Trophoblast cell (in vitro differentiated cells and primary cell): ENCODE results near the gene LRFN2.

ENCODE experiments used
- DNase-seq, 2 donors: peaks; one replicate each; pipeline ENCODE4 v3.0.0-alpha.2; 2016
- H2AFZ ChIP-seq: 2 replicates; pipeline ENCODE4 v1.6.1; 2013; ENCODE audit warnings: low read length, moderate library complexity, mild to moderate bottlenecking; ENCODE audit not compliant: insufficient read depth, poor library complexity
- H2AK5ac ChIP-seq: 2 replicates; pipeline ENCODE4 v1.6.1; 2013; ENCODE audit warnings: mild to moderate bottlenecking, low read length
- H2BK120ac ChIP-seq: 2 replicates; pipeline ENCODE4 v1.6.1; 2013; ENCODE audit warnings: low read length, mild to moderate bottlenecking, moderate library complexity; ENCODE audit not compliant: insufficient read depth, poor library complexity
- H2BK12ac ChIP-seq: 2 replicates; pipeline ENCODE4 v1.6.1; 2013; ENCODE audit warnings: mild to moderate bottlenecking, low read length, moderate library complexity
- H2BK5ac ChIP-seq: 2 replicates; pipeline ENCODE4 v1.6.1; 2013; ENCODE audit warnings: low read length, low read depth, moderate library complexity, mild to moderate bottlenecking; ENCODE audit not compliant: poor library complexity
- H3K14ac ChIP-seq: 2 replicates; pipeline ENCODE4 v1.6.1; 2013; ENCODE audit warnings: mild to moderate bottlenecking, low read length
- H3K18ac ChIP-seq: 2 replicates; pipeline ENCODE4 v1.6.1; 2013; ENCODE audit warnings: mild to moderate bottlenecking, low read length
- H3K23ac ChIP-seq: 2 replicates; pipeline ENCODE4 v1.6.1; 2013; ENCODE audit warnings: low read length
- H3K27ac ChIP-seq: 2 replicates; pipeline ENCODE4 v1.5.1; 2013; ENCODE audit warnings: low read depth, mild to moderate bottlenecking, inconsistent platforms, low read length, moderate library complexity
- H3K27me3 ChIP-seq: 2 replicates; pipeline ENCODE4 v1.6.1; 2013; ENCODE audit warnings: inconsistent platforms, mild to moderate bottlenecking, low read length, moderate library complexity; ENCODE audit not compliant: insufficient read depth
- H3K36me3 ChIP-seq, 2 experiments: 1 replicate in 1 of 2; 2 replicates in 1 of 2; pipeline ENCODE4 v1.6.1; 2013; ENCODE audit warnings: low read length in 2 of 2, mild to moderate bottlenecking in 2 of 2, moderate library complexity in 1 of 2; ENCODE audit not compliant: insufficient read depth in 2 of 2, control insufficient read depth in 1 of 2
- H3K4ac ChIP-seq: 2 replicates; pipeline ENCODE4 v1.6.1; 2013; ENCODE audit warnings: low read depth, mild to moderate bottlenecking, low read length, moderate library complexity
- H3K4me1 ChIP-seq, 2 experiments: 1 replicate in 1 of 2; 2 replicates in 1 of 2; pipeline ENCODE4 v1.6.1; 2013; ENCODE audit warnings: low read length in 2 of 2, mild to moderate bottlenecking in 2 of 2, moderate library complexity in 1 of 2; ENCODE audit not compliant: insufficient read depth in 2 of 2, control insufficient read depth in 1 of 2
- H3K4me2 ChIP-seq: 2 replicates; pipeline ENCODE4 v1.6.1; 2013; ENCODE audit warnings: inconsistent platforms, mild to moderate bottlenecking, low read length, moderate library complexity
- H3K4me3 ChIP-seq: 2 replicates; pipeline ENCODE4 v1.5.1; 2013; ENCODE audit warnings: mild to moderate bottlenecking, low read depth, low read length, inconsistent platforms
- H3K79me1 ChIP-seq: one replicate; pipeline ENCODE4 v1.6.1; 2013; ENCODE audit warnings: low read length
- H3K79me2 ChIP-seq: 2 replicates; pipeline ENCODE4 v1.6.1; 2013; ENCODE audit warnings: low read length, mild to moderate bottlenecking; ENCODE audit not compliant: control insufficient read depth, insufficient read depth, poor library complexity
- H3K9ac ChIP-seq: 2 replicates; pipeline ENCODE4 v1.6.1; 2013; ENCODE audit warnings: mild to moderate bottlenecking, low read length
- H3K9me3 ChIP-seq: 2 replicates; pipeline ENCODE4 v1.6.1; 2013; ENCODE audit warnings: low read depth, mild to moderate bottlenecking, control low read depth, inconsistent platforms, low read length; ENCODE audit not compliant: insufficient read depth
- H4K12ac ChIP-seq: 2 replicates; pipeline ENCODE4 v1.6.1; 2013; ENCODE audit warnings: low read depth, mild to moderate bottlenecking, low read length, moderate library complexity
- H4K8ac ChIP-seq: 2 replicates; pipeline ENCODE4 v1.6.1; 2013; ENCODE audit warnings: low read depth, mild to moderate bottlenecking, low read length, moderate library complexity
- H4K91ac ChIP-seq: one replicate; pipeline ENCODE4 v1.6.1; 2013; ENCODE audit warnings: low read depth, mild to moderate bottlenecking, low read length, moderate library complexity
- WGBS: extraction: QIAGEN DNeasy Blood & Tissue Kit; methylation state at CpG from one replicate; pipeline ENCODE4 v1.1.7; 2013; ENCODE audit warnings: missing lambda C conversion rate; ENCODE audit not compliant: insufficient read length, insufficient coverage; ENCODE audit errors: extremely low coverage; 5-methylcytosine and 5-hydroxymethylcytosine counted together

LRFN2 gene

GRCh38 chr6:40391086-40391485 is 196.1 kb downstream of the LRFN2 start:
- H2BK5ac ChIP-seq = no peak overlapping the region
- H2BK120ac ChIP-seq = no peak overlapping the region
- no peaks in the 10 kb centered on the region for H3K27me3 ChIP-seq
- no peak for DNase-seq
- H2BK12ac ChIP-seq = no peak overlapping the region
- H3K18ac ChIP-seq = no peak overlapping the region
- no CpG with 5 or more reads among the region's 3 CpGs for WGBS
- no peak overlapping the region for H3K23ac ChIP-seq
- H3K79me2 ChIP-seq = no peaks in the 10 kb centered on the region
- no peaks in the 10 kb centered on the region for H3K36me3 ChIP-seq
- no peak overlapping the region for H4K12ac ChIP-seq
- no peak overlapping the region for H2AK5ac ChIP-seq
- no peak overlapping the region for H3K4me3 ChIP-seq
- no peak overlapping the region for H4K91ac ChIP-seq
- H3K27ac ChIP-seq = no peak overlapping the region
- H4K8ac ChIP-seq = no peak overlapping the region
- no peak overlapping the region for H3K4me2 ChIP-seq
- no peak overlapping the region for H3K4ac ChIP-seq
- no peaks in the 10 kb centered on the region for H3K79me1 ChIP-seq
- H3K14ac ChIP-seq = no peak overlapping the region
- no peak overlapping the region for H3K9ac ChIP-seq
- H3K9me3 ChIP-seq = peaks cover 1% of the 10 kb centered on the region
- H2AFZ ChIP-seq = no peak overlapping the region
- peaks cover 0 to under 1% of the 10 kb centered on the region in 2 experiments for H3K4me1 ChIP-seq

- H2BK5ac ChIP-seq = no peak overlapping the region
- no peak overlapping the region for H3K27ac ChIP-seq
- no peak overlapping the region for H3K4me3 ChIP-seq
- no peaks in the 10 kb centered on the region for H3K36me3 ChIP-seq
- no peaks in the 10 kb centered on the region for H3K79me1 ChIP-seq
- no peak overlapping the region for H3K4ac ChIP-seq
- H3K18ac ChIP-seq = no peak overlapping the region
- H3K4me1 ChIP-seq = no peaks in the 10 kb centered on the region
- no peaks in the 10 kb centered on the region for H3K27me3 ChIP-seq
- no peak overlapping the region for H4K91ac ChIP-seq
- no peaks in the 10 kb centered on the region for H3K79me2 ChIP-seq
- no peak overlapping the region for H2AFZ ChIP-seq
- no peak overlapping the region for H2BK120ac ChIP-seq
- no peak overlapping the region for H3K23ac ChIP-seq
- peaks cover 1% of the 10 kb centered on the region for H3K9me3 ChIP-seq
- no peak overlapping the region for H4K12ac ChIP-seq
- H3K4me2 ChIP-seq = no peak overlapping the region
- H3K14ac ChIP-seq = no peak overlapping the region
- H4K8ac ChIP-seq = no peak overlapping the region
- no peak overlapping the region for H2AK5ac ChIP-seq
- no peak overlapping the region for H2BK12ac ChIP-seq
- no CpG with 5 or more reads among the region's 4 CpGs for WGBS
- no peak for DNase-seq
- H3K9ac ChIP-seq = no peak overlapping the region
Measured at GRCh38 chr6:40390144-40390800, 196.9 kb downstream of the LRFN2 start.

GRCh38 chr6:40389254-40389653 is 197.9 kb downstream of the LRFN2 start:
- no peaks in the 10 kb centered on the region for H3K36me3 ChIP-seq
- DNase-seq = no peak
- WGBS = no CpG with 5 or more reads among the region's 4 CpGs

GRCh38 chr6:40387871-40388264 is 199.3 kb downstream of the LRFN2 start:
- H4K12ac ChIP-seq = no peak overlapping the region
- H3K18ac ChIP-seq = no peak overlapping the region
- no peak overlapping the region for H2AFZ ChIP-seq
- H3K27ac ChIP-seq = no peak overlapping the region
- no peak overlapping the region for H4K8ac ChIP-seq
- H3K4me2 ChIP-seq = no peak overlapping the region
- H3K27me3 ChIP-seq = no peaks in the 10 kb centered on the region
- H3K9ac ChIP-seq = no peak overlapping the region
- no peak overlapping the region for H3K4ac ChIP-seq
- no peaks in the 10 kb centered on the region for H3K36me3 ChIP-seq
- H3K9me3 ChIP-seq = peaks cover 1% of the 10 kb centered on the region
- H3K23ac ChIP-seq = no peak overlapping the region
- H2BK5ac ChIP-seq = no peak overlapping the region
- no CpG with 5 or more reads among the region's 5 CpGs for whole genome bisulfite sequencing
- H3K14ac ChIP-seq = no peak overlapping the region
- H4K91ac ChIP-seq = no peak overlapping the region
- no peak overlapping the region for H2BK120ac ChIP-seq
- H3K79me2 ChIP-seq = no peaks in the 10 kb centered on the region
- no peak overlapping the region for H2AK5ac ChIP-seq
- H3K4me3 ChIP-seq = no peak overlapping the region
- DNase-seq = no peak
- H3K4me1 ChIP-seq = no peaks in the 10 kb centered on the region
- H2BK12ac ChIP-seq = no peak overlapping the region
- H3K79me1 ChIP-seq = no peaks in the 10 kb centered on the region

More at GRCh38 chr6:40389254-40389653, 197.9 kb downstream of the LRFN2 start:
- Histone ChIP-seq H3K23ac (no peak overlapping the region), H3K14ac (no peak overlapping the region), H3K4ac (no peak overlapping the region), H2BK120ac (no peak overlapping the region), H3K9me3 (peaks cover 1% of the 10 kb centered on the region), H3K27me3 (no peaks in the 10 kb centered on the region), H3K4me3 (no peak overlapping the region), H3K79me2 (no peaks in the 10 kb centered on the region), H3K9ac (no peak overlapping the region), H3K27ac (no peak overlapping the region), H4K12ac (no peak overlapping the region), H3K4me2 (no peak overlapping the region), H3K79me1 (no peaks in the 10 kb centered on the region), H3K4me1 (no peaks in the 10 kb centered on the region), H2BK12ac (no peak overlapping the region), H2AFZ (no peak overlapping the region), H4K91ac (no peak overlapping the region), H3K18ac (no peak overlapping the region), H2BK5ac (no peak overlapping the region), H2AK5ac (no peak overlapping the region), H4K8ac (no peak overlapping the region)
